GM21447 (cell line): ENCODE results near the gene DAGLA.
A peak's percentile ranks its signal among the peaks of the same experiment; 100 is the strongest.

Experiments used
- ATAC-seq: cut with Tn5 transposase; IDR thresholded peaks from one replicate; pipeline ENCODE4 v1.9.1; 2021; ENCODE audit not compliant: unreplicated experiment

Gene DAGLA

GRCh38 chr11:61776561-61777075 is 96.4 kb downstream of the DAGLA start:
- ATAC-seq, result no peak

- ATAC-seq, result no peak
Observed at GRCh38 chr11:61777234-61778090, 97.3 kb downstream of the DAGLA start.

GRCh38 chr11:61778357-61778886 is 98.2 kb downstream of the DAGLA start:
- ATAC-seq, result no peak

- ATAC-seq, result no peak
Observed at GRCh38 chr11:61778920-61779650, 98.9 kb downstream of the DAGLA start.

GRCh38 chr11:61779666-61780525 is 99.7 kb downstream of the DAGLA start:
- ATAC-seq, result no peak

GRCh38 chr11:61780581-61781162 is 100.5 kb downstream of the DAGLA start:
- ATAC-seq, result no peak

DNA sequence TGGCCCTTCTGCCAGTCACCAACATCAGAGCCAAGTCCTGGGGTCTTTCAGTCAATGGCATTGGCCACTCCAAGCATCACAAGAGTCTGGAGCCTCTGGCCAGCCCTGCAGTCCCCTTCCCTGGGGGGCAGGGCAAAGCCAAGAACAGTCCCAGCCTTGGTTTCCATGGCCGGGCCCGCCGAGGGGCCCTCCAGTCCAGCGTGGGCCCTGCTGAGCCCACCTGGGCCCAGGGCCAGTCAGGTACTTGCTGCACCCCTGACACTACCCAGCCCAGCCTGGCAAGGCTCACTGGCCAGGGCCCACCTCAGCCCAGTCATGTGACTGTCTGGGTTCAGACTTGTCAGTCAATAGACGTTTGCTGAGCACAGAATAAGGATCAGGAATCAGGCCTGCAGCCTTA is 101.4 kb downstream of the DAGLA start:
- no peak for ATAC-seq

GRCh38 chr11:61782299-61782698 is 102.1 kb downstream of the DAGLA start:
- ATAC-seq, result no peak

DNA sequence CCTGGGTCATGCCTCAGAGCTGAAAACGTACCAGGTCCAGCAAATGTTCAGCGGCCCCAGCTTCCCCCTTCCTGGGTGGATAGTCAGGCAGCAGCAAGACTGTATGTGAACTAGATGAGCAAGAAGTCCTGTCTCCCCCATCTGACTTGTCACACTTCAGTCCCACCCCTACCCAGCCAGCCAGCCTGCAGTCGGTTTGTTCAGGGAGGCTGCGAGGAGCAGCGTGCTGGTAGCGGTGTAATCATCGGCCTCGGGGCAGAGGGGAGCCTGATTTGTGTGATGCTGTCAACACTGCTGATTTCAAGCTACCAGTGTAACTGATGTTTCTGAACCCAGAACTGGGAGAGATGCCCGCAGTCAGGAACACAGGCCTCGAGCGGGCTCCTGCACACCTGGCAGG is 102.7 kb downstream of the DAGLA start:
- no peak for ATAC-seq

- no peak for ATAC-seq
Observed at GRCh38 chr11:61783717-61784505, 103.7 kb downstream of the DAGLA start.

- ATAC-seq, result no peak
Observed at GRCh38 chr11:61784506-61784805, 104.3 kb downstream of the DAGLA start.

DNA sequence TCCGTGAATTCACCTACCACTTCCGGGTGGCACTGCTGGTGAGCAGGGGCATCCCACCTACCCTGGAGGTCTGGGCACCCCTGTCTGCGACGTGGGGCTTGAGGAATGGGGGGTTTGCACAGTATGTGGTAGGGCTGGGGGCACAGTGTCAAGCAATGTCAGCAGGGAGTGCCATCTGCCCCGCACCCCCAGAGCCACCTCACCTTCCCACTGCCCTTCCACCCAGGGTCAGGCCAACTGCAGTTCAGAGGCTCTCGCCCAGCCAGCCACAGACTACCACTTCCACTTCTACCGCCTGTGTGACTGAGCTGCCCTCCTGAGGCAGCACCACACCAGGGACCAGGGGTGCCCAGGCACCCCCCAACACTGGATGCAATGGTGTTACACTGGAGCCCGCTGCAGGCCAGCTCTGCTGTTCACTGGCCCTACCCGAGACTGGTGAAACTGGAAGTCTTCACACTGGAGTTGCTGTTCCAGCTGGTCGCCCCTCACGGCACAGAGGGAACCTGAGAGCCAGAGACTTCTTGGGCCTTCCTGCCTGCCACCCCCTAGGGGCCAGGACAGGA is 105.7 kb downstream of the DAGLA start:
- no peak for ATAC-seq

GRCh38 chr11:61787928-61788491 is 107.8 kb downstream of the DAGLA start:
- no peak for ATAC-seq

- no peak for ATAC-seq
Observed at GRCh38 chr11:61791737-61792309, 111.6 kb downstream of the DAGLA start.

- peak; percentile 85 for ATAC-seq
Observed at GRCh38 chr11:61792310-61793082, 112.3 kb downstream of the DAGLA start, which contains the start of the genes FEN1 and TMEM258. TSS of gene FEN1 (plus strand) at chr11:61792911. CDS start at chr11:61795362, 2,451 bp downstream. TSS of gene TMEM258 (minus strand) at chr11:61792599. CDS start at chr11:61792558, 41 bp downstream.

GRCh38 chr11:61793083-61793828 is 113.1 kb downstream of the DAGLA start:
- ATAC-seq, result peak; percentile 17

DNA sequence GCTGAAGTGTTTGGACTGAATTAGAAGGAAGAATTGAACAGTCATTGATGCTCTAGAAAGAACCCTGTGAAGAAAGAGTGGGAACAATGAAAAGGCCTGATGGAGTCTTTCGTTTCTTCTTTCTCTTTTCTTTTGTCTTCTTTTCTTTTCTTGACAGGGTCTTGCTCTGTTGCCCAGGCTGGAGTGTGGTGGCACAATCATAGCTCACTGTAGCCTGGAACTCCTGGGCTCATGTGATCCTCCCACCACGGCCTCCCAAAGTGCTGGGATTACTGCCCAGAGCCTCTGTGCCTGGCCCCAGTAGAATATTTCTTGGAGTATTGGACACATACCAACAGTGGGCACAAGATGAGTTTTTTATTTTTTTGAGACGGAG is 113.6 kb downstream of the DAGLA start:
- no peak for ATAC-seq
